ENCODE measurements around the gene DEUP1. TPM values are rescaled to one million over a fixed set of nuclear protein-coding genes. Genes with fewer than 3 reads are reported as not detected.

Gene DEUP1
- total RNA-seq, 1 experiment from 2014 or later: not detected

DNA sequence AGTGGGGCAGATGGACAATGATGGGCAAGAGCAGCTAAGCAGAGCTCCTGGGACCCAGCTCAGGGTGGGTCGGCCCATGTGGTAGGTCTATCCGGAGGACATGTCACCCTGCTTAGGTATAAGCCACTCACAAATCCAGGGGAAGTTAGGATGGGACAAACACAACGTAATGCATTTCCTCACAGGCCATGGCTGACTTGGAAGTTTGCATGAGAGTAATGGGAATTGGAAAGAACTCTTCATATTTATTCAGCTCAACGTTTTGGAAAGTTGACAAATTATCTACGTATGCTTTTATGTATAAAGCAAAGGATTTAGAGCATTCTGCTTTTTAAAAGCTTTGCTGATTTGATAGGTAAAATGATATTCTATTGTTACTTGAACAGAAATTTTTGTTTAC, 137.7 kb downstream of the DEUP1 start:
- H3K9me2 ChIP-seq (ENCODE audit: insufficient read depth): no peaks in the 10 kb centered on the region
- intact Hi-C loops (cut with micrococcal nuclease): no loop called here
- no TSS peak for BruUV-seq (replicated peaks)
- H4K20me1 ChIP-seq (ENCODE audit: insufficient read depth): no peaks in the 10 kb centered on the region
- no peak overlapping the region for H3K4me3 ChIP-seq (replicated peaks in 1 of 2; ENCODE audit: low read depth in 1 of 2, low read length in 2 of 2)
- DNase-seq (ENCODE audit: low read depth, low spot score) (no peak), ATAC-seq (no peak)
- no peaks in the 10 kb centered on the region for H3K9me3 ChIP-seq (ENCODE audit: control insufficient read depth in 1 of 2, insufficient read depth in 1 of 2, low read depth in 1 of 2, low read length in 2 of 2)
- no peaks in the 10 kb centered on the region for H3K36me3 ChIP-seq (ENCODE audit: control insufficient read depth in 1 of 2, insufficient read depth in 2 of 2, low read length in 2 of 2)
- no peak overlapping the region for H3K27ac ChIP-seq (ENCODE audit: low read depth, low read length)
- ChIA-PET CTCF (no interaction called here), POLR2A (no interaction called here), RAD21 (ENCODE audit: low non-redundant PET in 1 of 2, low total read pairs in 2 of 2, uncharacterized antibody in 2 of 2, unreplicated experiment in 2 of 2) (no interaction called here)
- no peak overlapping the region for H2AFZ ChIP-seq (ENCODE audit: low read depth, low read length, poor library complexity, severe bottlenecking)
- no peak overlapping the region for H3K9ac ChIP-seq (ENCODE audit: low read length)
- no peaks in the 10 kb centered on the region for H3K4me1 ChIP-seq (ENCODE audit: control insufficient read depth in 1 of 2, insufficient read depth in 2 of 2, low read length in 2 of 2)
- TF ChIP-seq POLR2AphosphoS5 (IDR thresholded peaks at IDR 0.05; ENCODE audit: low read depth, low read length) (no peak), POLR2A (IDR thresholded peaks at IDR 0.05; ENCODE audit: borderline replicate concordance, extremely low read depth, insufficient read depth, insufficient read length) (no peak), CBX3 (IDR thresholded peaks at IDR 0.05; ENCODE audit: low read depth) (no peak), SIN3A (IDR thresholded peaks at IDR 0.05; ENCODE audit: low read depth) (no peak), ELF1 (IDR thresholded peaks at IDR 0.05; ENCODE audit: borderline replicate concordance, low read depth) (no peak), JUND (IDR thresholded peaks at IDR 0.05) (no peak), MAX (IDR thresholded peaks at IDR 0.05) (no peak), TCF7L2 (IDR thresholded peaks at IDR 0.05; ENCODE audit: borderline replicate concordance, extremely low read depth, insufficient read depth, insufficient read length) (no peak), SRF (IDR thresholded peaks at IDR 0.05; ENCODE audit: low read depth) (no peak)
- no peaks in the 10 kb centered on the region for H3K79me2 ChIP-seq (ENCODE audit: insufficient read depth, low read length)
- H3K27me3 ChIP-seq (ENCODE audit: insufficient read depth, low read length): no peaks in the 10 kb centered on the region
- no peak overlapping the region for H3K4me2 ChIP-seq (ENCODE audit: low read length)

DNA sequence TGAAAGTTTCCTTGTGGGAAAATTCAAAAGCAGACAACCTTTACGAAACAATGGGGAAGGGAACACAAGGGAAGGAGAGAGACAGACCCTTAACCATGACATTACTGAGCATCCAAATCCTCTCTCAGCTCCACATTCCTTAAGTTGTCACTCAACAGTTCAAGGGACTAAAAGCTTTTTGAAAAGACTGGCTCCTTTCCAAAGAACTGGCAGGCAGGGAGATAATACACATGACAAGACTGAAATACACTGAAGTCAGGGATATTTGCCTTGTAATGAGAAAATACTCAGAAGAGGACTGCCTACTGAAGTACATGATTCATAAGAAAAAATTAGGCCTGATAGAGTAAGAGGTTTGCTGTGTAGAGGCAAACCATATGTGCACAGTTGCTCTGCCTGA, 143.6 kb downstream of the DEUP1 start:
- H3K4me1 ChIP-seq (ENCODE audit: control insufficient read depth in 1 of 2, insufficient read depth in 2 of 2, low read length in 2 of 2): no peaks in the 10 kb centered on the region
- CTCF ChIA-PET: no interaction called here
- RAD21 ChIA-PET (ENCODE audit: low non-redundant PET in 1 of 2, low total read pairs in 2 of 2, uncharacterized antibody in 2 of 2, unreplicated experiment in 2 of 2): no interaction called here
- H3K9me2 ChIP-seq (ENCODE audit: insufficient read depth): no peaks in the 10 kb centered on the region
- no peak overlapping the region for H3K27ac ChIP-seq (ENCODE audit: low read depth, low read length)
- H3K4me2 ChIP-seq (ENCODE audit: low read length): no peak overlapping the region
- H4K20me1 ChIP-seq (ENCODE audit: insufficient read depth): no peaks in the 10 kb centered on the region
- H3K27me3 ChIP-seq (ENCODE audit: insufficient read depth, low read length): no peaks in the 10 kb centered on the region
- no peaks in the 10 kb centered on the region for H3K36me3 ChIP-seq (ENCODE audit: control insufficient read depth in 1 of 2, insufficient read depth in 2 of 2, low read length in 2 of 2)
- DNase-seq (ENCODE audit: low read depth, low spot score) (no peak), ATAC-seq (no peak)
- no peaks in the 10 kb centered on the region for H3K9me3 ChIP-seq (ENCODE audit: control insufficient read depth in 1 of 2, insufficient read depth in 1 of 2, low read depth in 1 of 2, low read length in 2 of 2)
- H3K9ac ChIP-seq (ENCODE audit: low read length): no peak overlapping the region
- POLR2A ChIA-PET: no interaction called here
- TF ChIP-seq REST (IDR thresholded peaks at IDR 0.05; ENCODE audit: low read depth) (no peak), POLR2AphosphoS5 (IDR thresholded peaks at IDR 0.05; ENCODE audit: low read depth, low read length) (no peak), FOSL1 (IDR thresholded peaks at IDR 0.05; ENCODE audit: low read depth) (no peak), JUND (IDR thresholded peaks at IDR 0.05) (no peak), ELF1 (IDR thresholded peaks at IDR 0.05; ENCODE audit: borderline replicate concordance, low read depth) (no peak)
- no peak overlapping the region for H2AFZ ChIP-seq (ENCODE audit: low read depth, low read length, poor library complexity, severe bottlenecking)
- BruUV-seq (replicated peaks): no TSS peak
- no peak overlapping the region for H3K4me3 ChIP-seq (replicated peaks in 1 of 2; ENCODE audit: low read depth in 1 of 2, low read length in 2 of 2)
- intact Hi-C loops (cut with micrococcal nuclease): no loop called here
- no peaks in the 10 kb centered on the region for H3K79me2 ChIP-seq (ENCODE audit: insufficient read depth, low read length)
